SK-N-SH treated with all-trans-retinoic acid at 6 μM for 48 hours (cell line): ENCODE measurements around the gene SRPK2.

ENCODE experiments used
- ARNTL ChIP-seq: fragments of 450-650 bp; formaldehyde crosslinking; IDR thresholded peaks from 2 replicates; pipeline ENCODE4 v1.5.0; 2020; ENCODE audit warnings: low read depth, mild to moderate bottlenecking, moderate library complexity, borderline replicate concordance
- CSRNP3 ChIP-seq: fragments of 250-450 bp; sonication (Bioruptor Pico); IDR thresholded peaks from 2 replicates; pipeline ENCODE4 v1.5.1; 2021; ENCODE audit warnings: mild to moderate bottlenecking, moderate library complexity
- PATZ1 ChIP-seq: fragments of 250-450 bp; sonication (Bioruptor Pico); IDR thresholded peaks from 2 replicates; pipeline ENCODE4 v1.8.0; 2020; ENCODE audit warnings: mild to moderate bottlenecking, moderate library complexity, borderline replicate concordance

- TF ChIP-seq ARNTL (no peak), CSRNP3 (CRISPR knock-in tag) (no peak), PATZ1 (CRISPR knock-in tag) (no peak)
These were observed 254.6 kb downstream of the SRPK2 start for GRCh38 chr7:105133986-105134655.
